ENCODE data around the gene CACNB2. TPM values are rescaled to one million over a fixed set of nuclear protein-coding genes. Genes with fewer than 3 reads are reported as not detected.
A peak's percentile ranks its signal among the peaks of the same experiment; 100 is the strongest.

Gene CACNB2
- total RNA-seq, 1 donor from 2014 or later: not detected

DNA sequence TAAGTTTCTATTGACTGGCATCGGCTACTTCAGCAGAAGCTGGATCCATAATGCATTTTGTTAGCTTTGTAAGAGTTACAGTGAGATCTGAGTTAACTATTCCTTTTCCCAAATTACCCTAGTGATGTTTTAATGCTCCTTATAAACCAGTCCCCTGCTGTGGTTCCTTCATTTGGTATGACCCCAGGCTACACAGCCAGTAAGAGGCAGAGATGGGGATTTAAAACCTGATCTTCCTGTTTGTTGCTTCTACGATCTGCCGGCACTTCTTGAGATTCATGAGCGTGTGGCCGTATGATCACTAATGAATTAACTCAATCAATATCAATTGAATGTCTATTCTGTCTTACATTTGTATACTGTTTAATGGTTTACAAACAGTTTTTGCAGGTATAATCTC lies 86.1 kb downstream of the CACNB2 start:
- DNase-seq (ENCODE audit: low read depth, low spot score): no peak

DNA sequence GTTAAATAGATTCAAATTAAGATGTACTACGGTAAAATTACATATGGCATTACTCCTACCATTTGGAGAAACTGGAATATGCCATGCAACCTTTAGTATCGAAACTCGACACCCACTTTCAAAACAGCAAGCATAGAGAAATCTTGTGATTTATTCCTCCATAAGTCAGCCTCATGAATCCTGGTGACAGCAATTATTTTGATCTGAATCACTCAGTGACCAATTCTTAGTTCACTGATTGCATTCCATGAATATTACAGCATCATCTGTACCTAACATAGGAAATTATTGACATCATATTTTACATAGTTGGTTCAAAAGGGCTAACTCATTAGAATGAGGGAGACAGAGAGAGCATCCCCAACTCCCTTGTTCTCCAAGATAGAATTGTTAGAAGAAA lies 89.6 kb downstream of the CACNB2 start:
- DNase-seq (ENCODE audit: low read depth, low spot score): no peak

DNA sequence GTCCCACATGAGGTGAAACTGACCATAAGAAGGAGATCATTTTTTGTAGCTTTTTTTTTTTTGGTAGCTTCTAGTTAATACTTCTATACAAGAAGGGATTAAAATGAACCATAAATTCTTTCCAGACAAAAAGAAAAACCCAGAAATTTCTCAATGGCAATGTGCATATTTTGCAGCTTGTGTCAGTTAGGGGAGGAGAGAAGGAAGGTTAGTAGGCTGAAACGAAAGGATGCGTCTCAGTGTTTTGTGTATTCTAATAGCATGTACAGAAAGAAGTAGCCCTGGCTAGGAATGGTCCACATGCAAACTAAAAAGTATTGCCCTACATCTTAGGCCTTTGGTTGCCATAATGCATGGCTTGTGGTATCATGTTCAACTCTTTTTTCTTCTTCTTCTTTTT lies 90.6 kb downstream of the CACNB2 start:
- no peak for DNase-seq (ENCODE audit: low read depth, low spot score)

DNA sequence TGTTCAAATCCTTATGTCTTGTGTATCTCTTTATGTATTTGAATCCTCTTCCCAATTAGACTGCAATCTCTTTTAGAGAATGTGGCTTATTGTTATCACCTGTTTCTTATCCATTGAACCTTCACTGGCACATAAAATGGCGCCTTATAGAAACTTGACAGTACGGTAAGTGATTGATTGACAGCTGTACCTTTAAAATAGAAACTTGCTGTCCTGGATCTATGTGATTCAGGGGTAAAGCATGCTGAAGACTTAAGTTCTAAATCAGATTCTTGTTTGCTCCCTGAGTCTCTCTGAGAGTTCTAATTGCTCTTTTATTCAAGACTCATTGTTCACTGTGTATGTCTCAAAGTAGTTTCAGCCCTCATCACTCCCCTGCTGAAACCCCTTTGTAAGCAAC lies 91.3 kb downstream of the CACNB2 start:
- no peak for DNase-seq (ENCODE audit: low read depth, low spot score)

DNA sequence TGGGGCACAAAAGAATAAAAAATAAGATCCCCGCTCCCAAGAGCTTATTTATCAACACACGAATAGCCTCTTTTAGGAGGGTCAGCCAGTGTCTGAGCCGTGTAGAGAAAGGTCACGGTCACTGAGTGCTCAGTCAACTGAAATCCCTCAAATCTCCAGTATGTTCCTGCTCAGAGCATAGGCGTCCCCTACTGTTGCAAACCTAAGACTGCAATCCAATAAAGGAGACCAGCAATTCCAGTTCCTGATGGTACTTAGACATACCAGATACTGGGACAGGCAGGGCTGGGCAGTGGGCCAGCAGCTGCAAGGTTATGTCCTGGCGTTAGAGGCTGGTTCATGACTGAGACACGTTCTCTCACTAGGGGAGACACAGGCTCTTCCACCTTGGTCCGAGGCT lies 93.6 kb downstream of the CACNB2 start:
- no peak for DNase-seq (ENCODE audit: low read depth, low spot score)

DNA sequence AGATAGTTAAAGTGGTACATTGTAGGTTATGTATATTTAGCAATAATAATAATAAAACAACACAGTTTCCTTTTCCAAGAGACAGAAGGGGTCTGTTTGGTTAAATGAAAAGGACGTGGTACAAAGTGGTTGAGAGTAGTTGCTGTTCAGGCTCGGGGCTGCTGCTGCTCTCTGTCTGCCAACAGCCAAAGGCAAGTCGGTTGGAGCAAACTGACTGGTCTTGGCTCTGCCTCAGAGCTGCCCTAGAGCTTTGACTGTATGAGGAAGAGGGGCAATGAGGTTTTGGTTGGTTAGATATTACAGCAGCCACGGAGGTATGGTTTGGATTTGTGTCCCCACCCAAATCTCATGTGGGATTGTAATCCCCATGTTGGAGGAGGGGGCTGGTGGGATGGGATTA lies 95.3 kb downstream of the CACNB2 start:
- DNase-seq (ENCODE audit: low read depth, low spot score): no peak

DNA sequence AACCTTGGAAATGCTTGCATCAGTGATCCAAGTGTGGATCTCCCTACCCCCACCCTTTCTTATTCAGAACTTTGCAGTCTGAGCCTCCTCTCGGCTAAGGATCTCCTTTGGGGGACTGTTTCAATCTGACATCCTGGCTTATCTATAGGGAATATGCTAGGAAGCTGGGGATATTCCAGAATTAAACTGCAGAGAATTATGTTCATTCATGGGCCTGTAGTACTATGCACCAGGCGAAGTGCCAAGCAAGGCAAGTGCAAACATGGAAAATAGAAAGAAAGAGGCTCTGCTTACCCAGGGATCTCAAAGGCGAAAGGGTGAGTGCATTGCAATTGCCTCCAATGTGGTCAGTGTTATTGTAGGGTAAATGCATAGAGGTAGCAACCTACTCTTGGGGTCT lies 96.5 kb downstream of the CACNB2 start:
- no peak for DNase-seq (ENCODE audit: low read depth, low spot score)

DNA sequence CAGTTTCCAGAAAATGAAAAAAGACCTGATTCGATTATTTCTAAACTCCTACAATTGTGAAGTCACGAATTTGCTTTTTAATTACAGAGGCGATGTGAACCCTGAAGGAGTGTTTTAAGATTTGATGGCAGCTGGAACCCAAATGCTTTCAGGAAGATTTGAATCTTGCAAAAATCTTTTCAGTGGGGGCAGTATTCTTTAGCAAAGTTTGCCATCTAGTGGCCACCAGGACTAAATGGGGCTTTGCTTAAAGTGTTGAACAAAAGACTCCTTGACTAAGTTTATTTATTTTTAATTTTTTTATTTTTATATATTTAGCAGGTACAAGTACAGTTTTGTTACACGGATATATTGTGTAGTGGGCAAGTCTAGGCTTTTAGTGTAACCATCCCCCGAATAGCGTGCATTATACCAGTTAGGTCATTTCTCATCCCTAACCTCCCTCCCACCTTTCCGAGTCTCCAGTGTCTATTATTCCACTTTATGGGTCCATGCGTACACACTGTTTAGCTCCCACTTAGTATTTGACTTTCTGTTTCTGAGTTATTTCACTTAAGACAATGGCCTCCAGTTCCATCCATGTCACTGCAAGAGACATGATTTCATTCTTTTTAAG lies 98.8 kb downstream of the CACNB2 start:
- peak; percentile 3 for DNase-seq (ENCODE audit: low read depth, low spot score)

DNA sequence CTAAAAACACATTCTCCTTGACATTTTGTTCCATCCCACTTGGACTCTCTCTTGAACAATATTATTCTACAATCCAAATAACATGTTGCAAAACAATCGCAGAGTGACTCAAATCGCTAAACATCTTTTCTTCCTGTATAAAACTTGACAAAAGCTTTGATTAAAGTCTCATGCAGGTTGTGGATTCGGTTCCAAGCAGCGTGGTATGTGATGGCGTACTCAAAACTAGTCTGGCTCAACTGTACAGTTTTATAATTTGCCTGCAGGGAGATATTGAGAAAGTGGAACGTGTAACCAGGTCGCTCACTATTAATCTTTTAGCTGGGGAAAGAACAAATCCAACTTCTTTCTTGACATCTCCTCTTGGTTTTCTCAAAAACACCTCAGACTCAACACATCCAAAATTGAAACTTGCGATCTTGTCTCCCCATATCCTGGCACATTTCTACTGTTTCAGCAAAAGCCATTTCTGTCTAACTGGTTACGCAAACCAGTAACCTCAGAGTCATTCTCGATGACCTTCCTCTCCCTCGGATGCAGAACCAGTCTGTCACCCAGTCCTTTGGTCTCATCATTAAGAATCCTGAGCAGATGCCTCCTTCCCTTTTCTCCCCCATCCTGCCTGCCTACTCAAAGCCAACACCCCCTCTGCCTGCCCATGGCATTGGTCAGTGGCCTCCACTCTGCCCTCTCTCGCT lies 100.1 kb downstream of the CACNB2 start:
- DNase-seq (ENCODE audit: low read depth, low spot score): no peak

DNA sequence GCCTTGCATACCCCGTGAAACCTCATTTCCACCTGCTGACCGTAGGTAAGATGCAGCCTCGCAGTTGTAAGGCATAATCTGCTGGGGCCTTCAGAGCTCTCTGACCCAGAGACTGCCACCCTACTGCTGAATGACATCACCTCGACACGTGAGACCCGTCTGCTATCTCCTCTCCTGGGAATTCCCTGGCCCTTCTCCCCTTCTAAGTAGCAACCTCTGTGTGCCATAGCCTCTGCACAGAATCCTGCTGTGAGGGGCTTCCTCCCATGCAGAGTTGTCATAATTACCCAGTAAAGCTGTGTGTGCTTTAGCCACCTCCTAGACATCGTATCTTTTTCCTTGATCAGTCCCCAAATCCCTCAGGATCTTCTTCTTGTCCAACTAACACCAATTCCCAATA lies 106.7 kb downstream of the CACNB2 start:
- DNase-seq (ENCODE audit: low read depth, low spot score): no peak

DNA sequence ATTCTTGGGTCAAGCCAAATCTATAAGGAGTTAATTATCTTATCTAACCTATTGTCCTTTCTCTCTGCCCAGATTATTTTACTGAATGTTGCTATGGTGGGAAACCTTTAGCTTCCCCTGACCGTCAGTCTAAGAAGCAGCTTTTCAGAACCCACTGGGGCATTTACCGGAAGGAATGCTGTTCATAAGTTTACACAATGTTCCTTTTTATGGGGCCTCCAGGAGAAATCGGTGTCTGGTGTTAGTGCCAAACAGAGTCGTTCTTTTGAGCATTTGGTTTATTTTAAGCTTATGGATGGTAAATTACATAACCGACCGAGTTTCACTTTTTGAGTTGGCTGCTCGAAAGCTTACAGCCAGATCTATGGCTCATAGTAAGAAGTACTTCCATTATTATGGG lies 111.9 kb downstream of the CACNB2 start:
- DNase-seq (ENCODE audit: low read depth, low spot score): no peak

DNA sequence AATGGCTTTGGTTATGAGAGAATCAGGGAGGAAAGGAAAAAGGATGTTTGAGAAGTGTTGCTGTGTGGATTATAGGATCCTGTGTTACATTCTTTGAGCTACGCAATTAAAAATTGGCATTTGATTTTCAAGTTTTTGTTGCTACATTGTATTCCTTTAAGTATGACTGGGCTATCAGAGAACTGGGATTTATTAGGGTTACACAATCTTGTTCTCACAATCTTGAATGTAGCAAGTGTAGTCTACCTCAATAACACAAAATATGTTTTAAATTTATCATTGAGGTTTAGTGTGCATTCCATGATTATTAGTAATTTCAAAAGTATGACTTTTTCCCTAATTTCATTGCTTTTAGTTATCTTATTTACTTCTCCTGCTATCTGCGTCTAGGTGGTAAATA lies 113.9 kb downstream of the CACNB2 start:
- no peak for DNase-seq (ENCODE audit: low read depth, low spot score)

DNA sequence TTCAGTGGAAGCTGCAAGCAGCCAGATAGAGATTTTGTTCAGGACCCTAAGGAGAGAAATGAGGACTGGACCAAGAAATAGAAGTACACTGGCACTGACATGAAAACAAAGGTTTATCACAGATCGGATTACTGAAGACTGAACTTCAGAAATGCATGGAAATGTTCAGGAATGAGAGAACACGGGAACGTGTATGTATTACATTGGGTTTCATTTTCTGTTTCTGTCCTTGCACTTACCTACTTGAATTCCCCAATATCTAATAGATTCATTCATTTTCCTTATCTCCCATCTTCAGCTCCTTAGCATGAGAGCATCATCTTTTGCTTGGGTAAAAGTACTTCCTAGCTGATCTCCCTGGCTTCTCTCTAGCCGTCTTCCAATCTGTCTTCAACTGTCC lies 114.5 kb downstream of the CACNB2 start:
- no peak for DNase-seq (ENCODE audit: low read depth, low spot score)

DNA sequence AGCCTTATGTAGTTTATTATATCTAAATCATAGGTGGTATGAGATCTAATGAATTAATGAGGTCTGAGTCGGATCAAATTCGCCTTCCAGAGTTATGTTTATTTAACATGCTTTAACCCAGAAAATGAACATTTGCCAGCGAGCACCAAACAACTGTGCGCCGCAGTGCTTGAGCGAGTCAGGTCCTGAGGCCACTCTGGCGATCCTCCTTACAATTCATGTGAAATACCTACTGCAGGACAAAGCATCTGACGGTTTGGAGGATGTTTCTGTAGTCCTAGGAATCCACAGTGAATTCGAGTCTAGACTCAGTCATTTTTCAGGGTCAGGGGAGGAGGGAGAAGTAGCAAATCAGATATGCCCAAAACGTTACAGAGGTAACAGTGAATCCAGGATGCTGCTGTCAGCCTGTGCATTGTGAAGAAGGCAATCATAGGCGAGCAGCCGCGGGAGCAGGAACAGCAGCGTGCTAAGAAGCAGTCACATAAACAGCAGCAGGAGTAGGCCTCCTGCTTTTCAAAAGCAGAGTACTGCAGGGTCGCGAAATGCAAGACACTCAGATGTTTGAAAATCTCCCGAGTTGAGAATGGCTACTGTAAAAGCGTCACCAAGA lies 120.2 kb downstream of the CACNB2 start:
- DNase-seq (ENCODE audit: low read depth, low spot score): no peak

DNA sequence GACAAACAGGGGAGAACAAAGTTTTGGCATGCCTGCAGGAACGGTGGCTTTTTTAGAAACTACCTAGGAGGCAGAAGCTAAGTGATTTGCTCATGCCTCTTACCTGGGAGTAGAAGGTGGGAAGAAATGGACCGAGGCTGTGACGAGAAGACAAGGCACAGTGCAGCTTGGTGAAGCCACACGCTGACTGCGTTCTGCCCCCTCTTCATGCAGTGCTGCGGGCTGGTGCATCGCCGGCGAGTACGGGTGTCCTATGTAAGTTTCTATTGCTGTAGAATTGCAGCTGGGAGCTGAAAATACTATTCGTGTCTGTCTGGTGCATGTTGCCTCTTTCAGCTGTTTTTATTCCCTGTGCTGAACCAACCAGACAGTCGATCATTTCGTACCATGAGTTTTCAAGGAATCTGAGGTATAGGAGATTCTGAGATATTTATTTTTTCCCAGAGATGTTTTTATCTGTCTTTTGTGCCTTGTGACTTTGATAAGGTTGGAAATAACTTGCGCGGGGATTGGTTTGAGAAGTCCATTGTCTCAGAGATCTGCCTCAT lies 120.9 kb downstream of the CACNB2 start:
- no peak for DNase-seq (ENCODE audit: low read depth, low spot score)

DNA sequence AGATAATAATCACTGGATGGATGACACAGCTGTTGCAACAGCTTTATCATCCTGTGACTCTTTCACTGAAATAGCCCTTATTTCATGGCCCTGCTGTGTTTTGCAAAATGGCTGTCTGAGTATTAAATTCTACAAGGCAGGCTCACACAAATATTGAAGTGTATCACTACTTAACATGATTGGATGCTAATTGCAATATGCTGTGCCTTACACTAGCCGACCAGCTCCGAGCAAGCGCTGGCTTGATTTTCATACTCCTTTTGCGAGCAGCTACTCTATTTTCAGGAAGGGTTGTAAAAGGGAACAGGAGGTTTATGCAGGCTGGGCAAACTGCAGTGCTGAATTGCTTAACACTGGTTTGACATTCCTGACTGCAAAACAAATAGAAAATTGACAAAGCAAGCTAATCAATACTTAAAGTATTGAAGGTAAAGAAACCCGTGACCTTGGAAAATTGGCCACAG lies 121.6 kb downstream of the CACNB2 start:
- no peak for DNase-seq (ENCODE audit: low read depth, low spot score)

DNA sequence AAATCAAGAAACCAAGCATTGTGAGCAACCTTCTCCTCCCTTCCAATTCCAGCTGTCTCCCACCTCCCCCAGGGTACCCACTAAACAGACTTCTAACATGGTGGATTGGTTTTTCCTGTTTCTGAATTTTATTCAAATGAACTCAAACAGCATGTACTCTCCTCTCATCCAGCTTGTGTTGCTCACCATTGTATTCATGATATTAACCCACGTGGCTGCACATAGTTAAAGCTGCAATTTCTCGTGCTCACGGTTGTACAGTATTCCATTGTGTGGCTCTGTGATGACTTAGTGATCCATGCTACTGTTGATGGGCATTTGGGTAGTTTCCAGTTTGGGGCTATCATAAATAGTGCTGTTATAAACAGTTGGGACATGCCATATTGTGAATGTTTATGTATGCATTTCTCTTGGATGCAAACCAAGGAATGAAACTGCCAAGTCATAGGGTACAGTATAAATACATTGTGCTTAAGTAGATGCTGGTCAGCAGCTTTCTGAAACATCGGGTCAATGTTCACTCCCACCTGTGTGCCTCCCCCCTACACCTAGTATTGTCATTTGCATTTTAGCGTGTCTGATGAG lies 124.3 kb downstream of the CACNB2 start:
- DNase-seq (ENCODE audit: low read depth, low spot score): no peak

DNA sequence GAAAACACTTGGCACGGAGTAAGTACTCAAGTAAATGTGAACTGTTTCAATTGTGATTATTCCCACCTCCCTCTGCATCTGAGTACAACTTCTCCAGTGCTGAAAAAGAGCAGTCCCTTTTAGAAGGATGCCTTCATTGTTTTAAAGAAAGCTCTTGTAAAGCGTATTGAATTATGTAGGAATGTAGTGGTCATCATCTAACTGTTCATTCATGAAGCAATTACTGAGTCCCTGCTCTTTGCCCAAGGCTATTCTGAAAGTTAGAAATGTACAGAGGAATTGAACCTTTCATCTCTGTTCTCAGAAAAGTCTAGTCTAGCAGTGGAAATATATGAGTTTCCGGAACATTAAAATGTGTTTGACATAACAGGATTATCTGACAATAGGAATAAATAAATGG lies 127.8 kb downstream of the CACNB2 start:
- DNase-seq (ENCODE audit: low read depth, low spot score): no peak

DNA sequence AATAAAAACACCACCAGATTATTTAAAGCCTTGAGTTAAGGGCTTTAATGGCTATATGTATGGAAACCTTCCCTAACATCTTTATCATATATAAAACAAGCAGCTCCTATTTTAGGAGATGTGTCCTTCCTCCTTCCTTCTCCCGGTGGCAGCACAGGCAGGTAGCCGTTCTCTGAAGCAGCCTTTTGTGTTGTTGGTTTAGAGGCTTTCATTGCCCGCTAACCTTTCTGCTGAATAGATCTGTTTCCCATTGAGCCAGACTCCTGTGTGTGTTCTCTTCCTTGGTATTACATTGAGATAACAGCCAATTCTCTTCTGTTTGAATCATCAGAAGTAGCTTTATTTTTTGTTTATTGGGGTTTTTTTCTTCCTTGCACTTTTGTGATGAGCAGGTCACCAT lies 131.3 kb downstream of the CACNB2 start:
- no peak for DNase-seq (ENCODE audit: low read depth, low spot score)

DNA sequence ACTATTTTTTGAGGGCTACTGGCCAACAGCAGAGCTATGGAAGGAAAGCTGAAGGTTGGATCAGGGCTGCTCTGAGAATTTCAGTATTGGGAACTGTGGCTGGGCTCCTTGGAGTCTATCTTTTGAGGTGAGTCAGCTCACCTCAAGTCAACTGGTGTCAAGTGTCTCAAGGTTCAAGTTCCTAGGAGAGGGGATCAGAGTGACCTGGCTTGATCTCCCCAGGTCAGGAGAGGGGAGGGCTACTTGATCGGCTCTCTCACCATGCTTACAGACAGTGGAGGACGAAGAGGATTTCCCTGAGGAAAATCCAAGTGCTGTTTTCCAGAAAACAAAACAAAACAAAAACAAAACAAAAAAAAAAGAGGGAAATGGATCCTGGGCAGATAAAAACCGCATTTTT lies 132.8 kb downstream of the CACNB2 start:
- no peak for DNase-seq (ENCODE audit: low read depth, low spot score)

DNA sequence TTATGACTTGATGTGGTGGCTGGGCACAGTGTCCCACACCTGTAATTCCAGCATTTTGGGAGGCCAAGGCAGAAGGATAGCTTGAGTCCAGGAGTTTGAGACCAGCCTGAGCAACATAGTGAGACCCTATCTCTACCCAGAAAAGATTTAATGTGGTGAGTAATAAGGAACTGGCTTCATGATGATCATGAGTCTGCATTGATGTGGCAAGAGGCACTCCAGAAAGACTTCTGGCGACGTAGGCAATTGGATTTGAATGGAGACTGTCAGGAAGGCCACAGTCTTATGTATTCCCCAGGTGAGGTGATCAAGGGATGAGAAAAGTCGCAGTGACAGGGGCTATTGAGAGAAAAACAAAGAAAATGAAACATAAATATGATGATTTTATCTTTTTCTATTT lies 138.0 kb downstream of the CACNB2 start:
- no peak for DNase-seq (ENCODE audit: low read depth, low spot score)

DNA sequence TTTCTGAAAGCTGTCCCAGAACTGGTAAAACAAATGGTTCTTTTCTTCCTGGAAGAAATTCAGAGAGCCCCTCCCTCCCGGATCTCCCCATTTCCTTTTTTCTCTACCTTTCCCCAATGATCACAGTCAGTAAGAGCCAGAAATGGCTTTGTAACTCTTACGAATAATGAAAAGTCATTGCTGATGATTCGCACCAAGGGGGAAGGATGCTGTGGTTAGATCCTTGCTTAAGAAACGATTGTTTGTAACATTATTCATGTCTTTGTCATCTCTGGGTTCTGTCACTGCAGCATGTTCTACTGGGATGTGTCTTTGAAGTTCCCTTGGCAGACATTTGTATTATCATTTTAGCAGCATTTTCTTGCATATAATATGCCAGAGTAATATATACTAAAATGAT lies 138.9 kb downstream of the CACNB2 start:
- no peak for DNase-seq (ENCODE audit: low read depth, low spot score)

All from pulmonary artery endothelial cell (primary cell).